ENCODE measurements around the gene LENG8. TPM values are rescaled to one million over a fixed set of nuclear protein-coding genes. Genes with fewer than 3 reads are reported as not detected.
A peak's percentile ranks its signal among the peaks of the same experiment; 100 is the strongest.

LENG8 gene
- total and polyA plus RNA-seq, 2 experiments from 2014 or later, result 42.1 to 74.3 TPM

- Histone ChIP-seq H3K4me1 (ENCODE audit: insufficient read depth) (peaks cover 25% of the 10 kb centered on the region), H3K27me3 (ENCODE audit: insufficient read depth) (0 out of 2 replicates have a peak, but pooled peaks cover 3% of the 10 kb centered on the region), H3K9me2 (ENCODE audit: insufficient read depth) (no peaks in the 10 kb centered on the region), H3F3A (replicated peaks; ENCODE audit: low read depth) (no peaks in the 10 kb centered on the region), H2AFZ (no peak overlapping the region), H3K79me2 (replicated peaks; ENCODE audit: insufficient read depth) (no peaks in the 10 kb centered on the region), H3K27ac (ENCODE audit: low read depth) (no peak overlapping the region), H3K4me3 (peak overlapping the region; percentile 49; the same call in 1 of the 2 replicates), H3K4me2 (peak overlapping the region; percentile 78), H3K36me3 (ENCODE audit: insufficient read depth) (no peaks in the 10 kb centered on the region), H4K20me1 (replicated peaks; ENCODE audit: insufficient read depth) (no peaks in the 10 kb centered on the region; the same call in none of the 2 replicates)
- no peaks in the 10 kb centered on the region; the same call in 2 of the 3 replicates for H3K9me3 Mint-ChIP-seq
- H3K27me3 Mint-ChIP-seq (ENCODE audit: insufficient read depth, low read depth, poor library complexity), result peaks cover 31% of the 10 kb centered on the region
- TF ChIP-seq EZH2 (IDR thresholded peaks at IDR 0.05; ENCODE audit: low read depth, unreplicated experiment) (no peak), CTCF (conservative IDR thresholded peaks at IDR 0.05; ENCODE audit: low read depth in 2 of 2) (no peak), ZNF331 (CRISPR knock-in tag; IDR thresholded peaks at IDR 0.05; ENCODE audit: low read depth) (no peak), JUNB (IDR thresholded peaks at IDR 0.05; ENCODE audit: unreplicated experiment) (no peak), ZNF462 (CRISPR knock-in tag; IDR thresholded peaks at IDR 0.05) (no peak), ETS1 (IDR thresholded peaks at IDR 0.05) (no peak), EZH2phosphoT487 (IDR thresholded peaks at IDR 0.05; ENCODE audit: unreplicated experiment) (no peak), POLR2AphosphoS5 (IDR thresholded peaks at IDR 0.05; ENCODE audit: low read depth) (no peak), NANOG (IDR thresholded peaks at IDR 0.05; ENCODE audit: borderline replicate concordance) (no peak), CREB1 (CRISPR knock-in tag; IDR thresholded peaks at IDR 0.05; ENCODE audit: low read depth) (no peak), STAT1 (IDR thresholded peaks at IDR 0.05; ENCODE audit: unreplicated experiment) (no peak)
- DNase-seq (ENCODE audit: low spot score), result peak; percentile 21
- H3K36me3 Mint-ChIP-seq (ENCODE audit: low read depth), result peaks cover 15% of the 10 kb centered on the region
- H3K4me1 Mint-ChIP-seq, result peaks cover 48% of the 10 kb centered on the region
- H3K4me3 Mint-ChIP-seq, result no peak overlapping the region; the same call in 2 of the 3 replicates
- no peak overlapping the region for H3K27ac Mint-ChIP-seq
- ATAC-seq, result no peak
Measured at GRCh38 chr19:54434112-54434872, 14.7 kb upstream of the LENG8 start.

All from GM23338 (cell line).